ENCODE data around the gene NRG2. TPM values are rescaled to one million over a fixed set of nuclear protein-coding genes. Genes with fewer than 3 reads are reported as not detected.
A peak's percentile ranks its signal among the peaks of the same experiment; 100 is the strongest.

Gene NRG2
- total and polyA plus RNA-seq, 12 donors, result 0.64 to 6.6 (median 2.9) TPM

GRCh38 chr5:140018517-140018916 lies 24.6 kb downstream of the NRG2 start:
- DNase-seq (no peak), ATAC-seq (peak in 3 of 8 donors; percentile 11 to 25 (median 17))
- WGBS, 2 donors, result 68 to 84% methylated on average over 7 of the region's 7 CpGs
- H3K9me3 ChIP-seq, result no peaks in the 10 kb centered on the region
- no peak overlapping the region for H3K4me3 ChIP-seq
- no peaks in the 10 kb centered on the region for H3K36me3 ChIP-seq
- H3K27me3 ChIP-seq, result no peaks in the 10 kb centered on the region
- intact Hi-C loops (cut with DNase I), result no loop called here
- TF ChIP-seq, protein P1, sequence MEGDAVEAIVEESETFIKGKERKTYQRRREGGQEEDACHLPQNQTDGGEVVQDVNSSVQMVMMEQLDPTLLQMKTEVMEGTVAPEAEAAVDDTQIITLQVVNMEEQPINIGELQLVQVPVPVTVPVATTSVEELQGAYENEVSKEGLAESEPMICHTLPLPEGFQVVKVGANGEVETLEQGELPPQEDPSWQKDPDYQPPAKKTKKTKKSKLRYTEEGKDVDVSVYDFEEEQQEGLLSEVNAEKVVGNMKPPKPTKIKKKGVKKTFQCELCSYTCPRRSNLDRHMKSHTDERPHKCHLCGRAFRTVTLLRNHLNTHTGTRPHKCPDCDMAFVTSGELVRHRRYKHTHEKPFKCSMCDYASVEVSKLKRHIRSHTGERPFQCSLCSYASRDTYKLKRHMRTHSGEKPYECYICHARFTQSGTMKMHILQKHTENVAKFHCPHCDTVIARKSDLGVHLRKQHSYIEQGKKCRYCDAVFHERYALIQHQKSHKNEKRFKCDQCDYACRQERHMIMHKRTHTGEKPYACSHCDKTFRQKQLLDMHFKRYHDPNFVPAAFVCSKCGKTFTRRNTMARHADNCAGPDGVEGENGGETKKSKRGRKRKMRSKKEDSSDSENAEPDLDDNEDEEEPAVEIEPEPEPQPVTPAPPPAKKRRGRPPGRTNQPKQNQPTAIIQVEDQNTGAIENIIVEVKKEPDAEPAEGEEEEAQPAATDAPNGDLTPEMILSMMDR (IDR thresholded peaks at IDR 0.05), result no peak
- peak overlapping the region in 8 of 10 donors; percentile 23 to 86 (median 72) for H3K27ac ChIP-seq
- H3K4me1 ChIP-seq, result peaks cover 0 to 51% (median 19%) of the 10 kb centered on the region in 9 donors

DNA sequence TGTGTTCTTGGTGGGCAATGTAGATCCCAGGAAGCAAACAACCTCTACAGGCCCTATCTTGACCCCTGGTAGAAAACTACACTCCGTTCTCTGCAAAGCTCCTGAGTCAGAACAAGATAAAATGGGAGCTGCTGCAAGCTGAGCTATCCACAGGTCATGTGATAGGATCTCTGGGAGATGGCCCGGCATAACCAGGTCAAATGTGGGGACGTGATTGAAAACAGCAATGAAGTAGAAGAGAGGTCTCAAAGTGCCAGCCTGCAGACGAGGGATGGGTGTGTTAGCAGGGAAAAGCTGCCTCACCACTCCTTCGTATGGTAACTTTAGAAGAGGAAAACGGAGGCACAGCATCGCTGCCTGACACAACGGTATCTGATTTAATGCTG lies 25.0 kb downstream of the NRG2 start:
- H3K4me1 ChIP-seq, result peaks cover 0 to 53% (median 19%) of the 10 kb centered on the region in 9 donors

DNA sequence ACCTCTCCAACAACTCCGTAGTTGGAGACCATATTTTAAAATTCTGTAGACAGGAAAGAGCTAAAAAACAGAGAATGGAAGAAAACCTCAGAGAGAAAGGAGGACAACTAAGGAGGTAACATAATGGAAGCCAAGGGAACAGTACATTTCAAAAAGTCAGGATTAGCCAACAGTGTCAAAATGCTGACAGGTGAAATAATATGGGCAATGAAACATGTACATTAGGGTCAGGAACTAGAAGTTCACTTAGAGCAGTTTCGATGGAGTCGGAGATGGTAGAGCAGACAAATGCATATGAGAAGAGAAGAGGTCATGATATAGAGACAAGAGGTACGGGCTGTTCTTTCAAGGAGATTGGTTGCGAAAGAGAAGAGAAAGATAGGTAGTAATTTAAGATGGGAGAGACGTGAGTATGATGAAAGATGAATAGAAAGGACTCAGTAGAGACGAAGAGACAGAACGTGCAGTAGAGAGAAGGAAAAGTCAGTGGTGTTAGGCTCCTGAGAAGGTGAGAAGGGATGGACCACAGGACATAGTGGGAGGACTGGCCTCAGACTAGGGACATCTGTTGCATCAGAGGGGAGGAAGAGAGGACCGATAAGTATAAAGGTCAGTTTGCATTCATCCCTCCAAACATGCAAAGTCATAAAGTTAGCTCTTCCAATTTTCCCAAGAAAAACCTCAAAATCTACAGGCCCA lies 25.6 kb downstream of the NRG2 start:
- intact Hi-C loops (cut with DNase I), result no loop called here

More for the DNA sequence above, 25.0 kb downstream of the NRG2 start:
- Histone ChIP-seq H3K36me3 (no peaks in the 10 kb centered on the region), H3K4me3 (no peak overlapping the region), H3K27ac (peak overlapping the region in 8 of 10 donors; percentile 23 to 86 (median 72)), H3K27me3 (no peaks in the 10 kb centered on the region), H3K9me3 (no peaks in the 10 kb centered on the region)
- 62 to 65% methylated on average over 8 of the region's 8 CpGs for WGBS, 2 donors
- DNase-seq (no peak), ATAC-seq (peak in 6 of 8 donors; percentile 25 to 70 (median 46))
- intact Hi-C loops (cut with DNase I), result no loop called here
- TF ChIP-seq, protein P1 (IDR thresholded peaks at IDR 0.05), result no peak

GRCh38 chr5:140015706-140016105 lies 27.4 kb downstream of the NRG2 start:
- Histone ChIP-seq H3K4me3 (no peak overlapping the region), H3K27me3 (no peaks in the 10 kb centered on the region), H3K36me3 (no peaks in the 10 kb centered on the region), H3K4me1 (peaks cover 0 to 56% (median 11%) of the 10 kb centered on the region in 9 donors), H3K9me3 (no peaks in the 10 kb centered on the region), H3K27ac (no peak overlapping the region)
- TF ChIP-seq, protein P1 (IDR thresholded peaks at IDR 0.05), result no peak
- ATAC-seq (no peak), DNase-seq (no peak)
- intact Hi-C loops (cut with DNase I), result no loop called here
- 87 to 91% methylated on average over 5 of the region's 5 CpGs for WGBS, 2 donors

More for the DNA sequence above, 25.6 kb downstream of the NRG2 start:
- Histone ChIP-seq H3K36me3 (no peaks in the 10 kb centered on the region), H3K4me1 (peaks cover 0 to 57% (median 19%) of the 10 kb centered on the region in 9 donors), H3K9me3 (no peaks in the 10 kb centered on the region), H3K27ac (peak overlapping the region in 7 of 10 donors; percentile 59 to 86 (median 73)), H3K27me3 (no peaks in the 10 kb centered on the region), H3K4me3 (no peak overlapping the region)
- DNase-seq (no peak), ATAC-seq (peak in 2 of 8 donors; percentile 3 to 17)
- 94% methylated on average over 9 of the region's 9 CpGs for WGBS, 2 donors
- TF ChIP-seq, protein P1 (IDR thresholded peaks at IDR 0.05), result no peak

All from heart right ventricle (tissue), 16 donors.